Fibroblast of the aortic adventitia (primary cell): ENCODE results near the gene TSR3. TPM values are rescaled to one million over a fixed set of nuclear protein-coding genes. Genes with fewer than 3 reads are reported as not detected.

ENCODE experiments used
- DNase-seq: peaks from one replicate; pipeline ENCODE4 v3.0.0-alpha.2; 2010; ENCODE audit warnings: low read depth
- H3K4me3 ChIP-seq: 2 replicates; pipeline ENCODE4 v1.5.1; 2011; ENCODE audit warnings: low read depth, mild to moderate bottlenecking, control low read depth, low read length, moderate library complexity
- total RNA-seq: library from RNA; depleted of rRNA; stranded (reverse); fragments of >200 nt; gene quantifications from 2 replicates; pipeline ENCODE4 v1.2.3, GENCODE V29; 2012; ENCODE audit warnings: low replicate concordance
- TF ChIP-seq, protein P1 (sequence below): IDR thresholded peaks from 2 replicates; pipeline ENCODE4 v1.5.1; 2011; ENCODE audit warnings: mild to moderate bottlenecking, low read length, control low read depth, inconsistent platforms; ENCODE audit not compliant: insufficient read depth

TSR3 gene
- total RNA-seq, 1 donor: 49.3 TPM

DNA sequence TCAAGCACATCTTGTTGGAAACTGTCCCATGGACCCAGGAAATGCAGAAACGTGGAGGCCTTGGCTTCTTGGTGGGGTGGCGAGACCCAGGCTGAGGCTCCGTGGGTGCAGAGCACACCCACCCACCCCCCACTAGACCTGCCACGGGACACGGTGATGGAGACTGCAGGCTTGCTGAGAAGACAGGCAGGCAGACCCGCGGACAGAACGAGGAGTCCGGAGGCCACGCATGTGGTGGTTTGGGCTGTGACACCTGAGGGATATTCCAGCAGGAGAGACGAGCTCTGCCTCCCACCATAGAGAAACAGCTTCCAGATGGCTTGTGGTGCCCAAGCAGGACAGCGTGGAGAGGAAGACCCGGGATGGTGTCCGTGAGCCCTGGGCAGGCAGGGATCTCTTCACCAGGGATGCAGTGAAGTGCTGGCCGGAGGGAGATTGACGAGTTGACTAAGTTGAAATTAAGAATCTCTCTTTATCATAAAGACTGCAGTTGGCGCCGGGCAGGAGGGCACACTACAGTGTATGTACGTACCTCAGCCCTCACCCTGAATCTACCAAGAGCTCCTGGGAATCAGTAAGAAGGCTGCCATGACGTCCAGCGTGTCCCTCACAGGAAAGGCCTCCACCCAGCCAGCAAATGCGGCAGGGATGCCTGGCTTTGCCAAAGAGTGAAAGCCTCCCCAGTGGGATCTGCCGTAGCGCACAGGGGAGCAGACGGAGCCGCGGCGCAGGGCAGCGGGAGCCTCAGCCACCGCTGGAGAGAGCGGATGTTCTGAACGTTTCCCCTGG, 34.0 kb downstream of the TSR3 start:
- TF ChIP-seq, protein P1, sequence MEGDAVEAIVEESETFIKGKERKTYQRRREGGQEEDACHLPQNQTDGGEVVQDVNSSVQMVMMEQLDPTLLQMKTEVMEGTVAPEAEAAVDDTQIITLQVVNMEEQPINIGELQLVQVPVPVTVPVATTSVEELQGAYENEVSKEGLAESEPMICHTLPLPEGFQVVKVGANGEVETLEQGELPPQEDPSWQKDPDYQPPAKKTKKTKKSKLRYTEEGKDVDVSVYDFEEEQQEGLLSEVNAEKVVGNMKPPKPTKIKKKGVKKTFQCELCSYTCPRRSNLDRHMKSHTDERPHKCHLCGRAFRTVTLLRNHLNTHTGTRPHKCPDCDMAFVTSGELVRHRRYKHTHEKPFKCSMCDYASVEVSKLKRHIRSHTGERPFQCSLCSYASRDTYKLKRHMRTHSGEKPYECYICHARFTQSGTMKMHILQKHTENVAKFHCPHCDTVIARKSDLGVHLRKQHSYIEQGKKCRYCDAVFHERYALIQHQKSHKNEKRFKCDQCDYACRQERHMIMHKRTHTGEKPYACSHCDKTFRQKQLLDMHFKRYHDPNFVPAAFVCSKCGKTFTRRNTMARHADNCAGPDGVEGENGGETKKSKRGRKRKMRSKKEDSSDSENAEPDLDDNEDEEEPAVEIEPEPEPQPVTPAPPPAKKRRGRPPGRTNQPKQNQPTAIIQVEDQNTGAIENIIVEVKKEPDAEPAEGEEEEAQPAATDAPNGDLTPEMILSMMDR: no peak
- no peak overlapping the region for H3K4me3 ChIP-seq
- no peak for DNase-seq

DNA sequence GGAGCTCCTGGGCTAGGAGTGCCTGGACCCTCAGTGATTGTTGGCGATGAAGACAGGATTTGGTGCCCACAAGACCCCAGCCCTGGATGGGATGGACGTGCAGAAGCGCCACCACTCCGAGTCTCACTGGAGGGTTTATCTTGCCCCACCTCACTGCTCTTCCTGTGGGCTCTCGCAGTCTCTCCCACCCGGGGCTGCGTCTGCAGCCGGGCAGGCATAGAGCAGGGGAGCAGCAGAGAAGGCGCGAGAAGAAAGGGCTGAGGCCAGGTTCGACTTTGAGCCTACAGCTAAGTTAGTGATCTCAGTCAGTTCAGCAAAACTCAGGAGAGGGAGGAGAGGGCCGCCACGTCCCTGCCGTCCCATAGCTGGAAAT, 35.7 kb downstream of the TSR3 start:
- TF ChIP-seq, protein P1: no peak
- no peak for DNase-seq
- no peak overlapping the region for H3K4me3 ChIP-seq

DNA sequence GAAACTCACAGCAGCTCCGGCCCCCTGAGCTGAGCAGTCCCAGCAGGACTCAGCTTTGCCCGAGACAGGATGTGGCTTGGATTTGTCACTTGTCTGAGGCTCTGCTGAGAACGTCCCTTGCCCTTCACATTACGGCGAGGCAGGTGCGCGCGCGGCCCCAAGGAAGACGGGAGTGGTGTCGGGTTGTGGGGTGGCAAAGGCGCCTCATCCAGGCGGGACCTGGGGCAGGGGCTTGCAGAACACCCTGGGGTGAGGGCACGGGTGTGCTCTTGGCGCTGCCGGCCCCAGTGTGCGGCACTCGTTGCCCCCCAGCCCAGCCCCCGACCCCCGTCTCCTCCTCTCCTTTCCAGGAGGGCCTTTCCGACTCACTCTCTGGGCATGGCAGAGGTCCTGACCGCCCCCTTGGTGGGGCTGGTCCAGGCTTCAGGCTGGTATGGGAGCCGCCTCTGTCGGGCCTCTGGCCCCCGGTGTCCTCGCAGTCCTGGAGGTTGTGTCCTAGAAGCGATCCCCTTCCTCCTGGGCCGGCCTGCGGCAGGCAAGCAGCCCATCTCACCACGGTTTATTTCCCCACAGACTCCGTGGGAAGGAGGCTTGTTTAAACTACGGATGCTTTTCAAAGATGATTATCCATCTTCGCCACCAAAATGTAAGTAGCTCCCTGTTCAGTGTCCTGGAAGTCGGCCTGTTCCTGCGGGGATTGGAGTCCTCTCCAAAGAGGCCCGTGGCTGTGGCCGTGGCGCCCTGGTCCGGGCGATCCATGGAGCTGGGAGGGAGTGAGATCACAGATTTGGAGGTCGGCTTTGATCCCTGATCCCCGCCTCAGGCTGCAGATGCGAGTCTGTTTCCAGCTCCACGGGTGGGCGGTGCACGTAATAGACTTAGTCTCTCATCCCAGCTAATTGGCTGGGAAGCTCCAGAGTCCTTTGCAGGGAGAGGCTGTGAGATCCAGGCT, 36.3 kb downstream of the TSR3 start:
- DNase-seq: no peak
- TF ChIP-seq, protein P1: no peak
- H3K4me3 ChIP-seq: no peak overlapping the region

DNA sequence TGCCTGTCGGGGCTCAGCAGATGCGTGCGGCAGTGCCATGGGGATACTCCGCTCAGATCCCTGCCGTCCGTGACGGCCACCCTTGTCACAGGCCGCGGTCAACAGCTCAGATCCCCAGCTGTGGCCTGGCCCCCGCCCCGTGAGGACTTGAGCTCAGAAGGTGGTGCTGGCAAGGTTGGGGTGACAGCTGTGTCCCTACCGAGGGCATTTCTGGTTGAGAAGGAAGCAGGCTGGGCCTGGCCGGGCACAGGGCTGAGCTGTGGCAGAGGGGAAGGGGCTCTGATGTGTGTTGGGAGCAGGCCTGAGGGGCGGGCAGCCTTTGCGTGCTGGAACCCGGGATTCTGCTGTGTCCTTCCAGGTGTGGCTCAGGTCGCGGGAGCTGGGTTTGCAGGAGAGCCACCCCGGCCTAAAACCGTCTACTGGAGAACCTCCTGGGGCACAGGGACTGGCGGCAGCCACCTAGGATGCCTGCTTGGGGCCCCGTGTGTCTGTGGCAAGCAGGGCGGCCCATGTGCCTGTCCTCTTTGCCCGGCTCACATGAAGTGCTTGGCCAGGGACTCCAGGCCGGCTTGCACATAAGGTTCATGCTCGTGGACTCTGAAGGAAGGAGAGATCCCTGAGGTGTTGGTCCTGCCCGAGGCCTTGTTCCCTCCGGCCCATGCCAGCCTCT, 37.1 kb downstream of the TSR3 start:
- TF ChIP-seq, protein P1: no peak
- H3K4me3 ChIP-seq: no peak overlapping the region
- DNase-seq: no peak

DNA sequence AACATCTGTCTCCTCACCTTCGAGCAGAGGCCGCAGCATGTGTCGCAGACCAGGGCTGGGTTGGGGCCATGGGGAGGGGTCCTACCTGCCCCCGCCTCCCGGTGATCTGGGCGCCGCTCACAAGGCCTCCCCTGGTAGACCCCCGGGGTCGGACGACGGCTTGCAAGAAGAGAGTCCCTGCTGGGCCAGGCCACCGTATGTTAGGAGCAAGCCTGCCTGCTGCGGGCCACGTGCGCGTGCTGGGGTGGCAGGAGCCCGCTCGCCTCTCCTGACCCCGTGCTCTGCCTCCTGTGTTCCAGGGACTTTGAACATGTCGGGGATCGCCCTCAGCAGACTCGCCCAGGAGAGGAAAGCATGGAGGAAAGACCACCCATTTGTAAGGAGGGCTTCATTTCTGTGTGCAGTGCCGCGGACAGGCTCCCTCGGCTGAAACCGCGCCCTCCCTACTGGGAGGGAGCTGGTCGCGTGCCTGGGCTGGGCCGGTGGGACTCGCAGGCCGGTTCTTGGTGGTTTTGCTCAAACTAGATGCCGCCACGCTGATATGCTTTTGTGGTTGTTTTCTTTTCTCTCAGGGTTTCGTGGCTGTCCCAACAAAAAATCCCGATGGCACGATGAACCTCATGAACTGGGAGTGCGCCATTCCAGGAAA, 37.8 kb downstream of the TSR3 start:
- TF ChIP-seq, protein P1: no peak
- DNase-seq: no peak
- H3K4me3 ChIP-seq: no peak overlapping the region

DNA sequence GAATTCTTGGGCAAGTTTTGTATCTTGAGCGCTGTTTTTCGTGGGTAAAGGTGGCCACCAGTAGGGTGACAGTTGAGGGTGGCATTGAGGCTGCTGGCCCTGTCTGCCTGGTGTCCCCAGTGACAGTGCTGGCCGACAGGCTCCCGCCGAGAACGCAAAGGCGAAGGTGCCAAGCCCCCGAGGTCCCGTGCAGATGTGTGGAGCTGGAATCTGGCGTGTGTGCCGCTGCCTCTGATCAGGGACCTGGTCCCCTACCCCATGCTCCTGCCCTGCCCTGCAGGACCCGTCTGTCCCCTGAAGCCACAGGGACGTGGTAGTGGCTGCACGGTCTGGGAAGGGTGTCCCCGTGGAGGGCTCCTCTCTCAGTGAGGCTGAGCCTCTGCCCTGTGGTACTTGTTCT, 38.8 kb downstream of the TSR3 start:
- TF ChIP-seq, protein P1: no peak
- DNase-seq: no peak
- H3K4me3 ChIP-seq: no peak overlapping the region
